Activated gamma-delta T cell treated with anti-CD3 and anti-CD28 coated beads, Interleukin-2, amount 50 U/mL, for 16 hours (primary cell): Measurements from ENCODE around the gene TSNAX.
"Not testable (repeated sequence)": the region's sequence is repeated elsewhere in the genome, so short reads cannot be mapped to it uniquely, and the experiment has no call there.

ENCODE experiments used
- DNase-seq: peaks from one replicate; pipeline ENCODE4 v3.0.0-alpha.2; 2020; ENCODE audit warnings: low read depth

TSNAX gene, protein sequence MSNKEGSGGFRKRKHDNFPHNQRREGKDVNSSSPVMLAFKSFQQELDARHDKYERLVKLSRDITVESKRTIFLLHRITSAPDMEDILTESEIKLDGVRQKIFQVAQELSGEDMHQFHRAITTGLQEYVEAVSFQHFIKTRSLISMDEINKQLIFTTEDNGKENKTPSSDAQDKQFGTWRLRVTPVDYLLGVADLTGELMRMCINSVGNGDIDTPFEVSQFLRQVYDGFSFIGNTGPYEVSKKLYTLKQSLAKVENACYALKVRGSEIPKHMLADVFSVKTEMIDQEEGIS

DNA sequence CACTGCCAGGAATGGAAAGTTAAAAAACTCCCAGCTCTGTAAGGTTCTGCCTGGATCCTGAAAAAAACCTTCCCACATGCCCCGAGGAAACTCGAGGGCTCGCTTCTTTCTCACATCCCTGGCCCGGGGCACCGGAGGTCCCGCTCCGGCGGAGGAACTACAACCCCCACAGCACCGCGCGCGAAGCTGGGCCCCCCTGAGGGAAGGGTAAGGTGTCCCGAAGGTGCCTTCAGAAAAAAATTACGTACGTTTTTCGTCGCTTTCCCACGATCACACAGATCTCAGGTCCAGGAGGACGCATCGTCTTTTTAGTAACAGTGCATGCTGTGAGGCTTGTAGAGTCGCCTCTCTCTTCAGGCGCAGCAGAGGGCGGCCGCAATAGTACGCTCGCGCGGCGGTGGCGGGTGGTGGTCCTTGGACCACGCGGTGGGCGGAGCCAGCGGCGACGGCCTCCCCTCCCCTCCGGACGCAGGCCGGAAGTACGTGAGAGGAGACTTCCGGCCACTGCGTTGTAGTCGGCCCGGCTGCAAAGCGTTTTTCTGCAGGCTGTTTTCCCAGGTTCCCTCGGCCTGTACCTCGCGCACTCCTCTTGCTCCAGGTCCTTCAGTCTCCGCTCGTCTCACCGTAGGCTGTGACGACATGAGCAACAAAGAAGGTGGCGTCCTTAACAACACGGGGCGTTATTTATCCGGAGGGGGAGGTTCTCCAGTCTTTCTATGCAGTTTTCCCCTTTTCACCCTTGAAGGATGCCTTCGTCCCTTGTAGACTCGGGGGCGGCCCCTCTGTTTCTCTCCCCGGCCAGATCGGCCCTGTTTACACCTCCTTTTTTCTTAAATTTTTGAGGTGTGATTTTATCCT, at the start of gene TSNAX:
Gene TSNAX, plus strand, starts transcription at position 498 of the 858 bp plus-strand sequence. Its CDS starts 142 bp downstream, at position 640.
- DNase-seq: peak; percentile 80

DNA sequence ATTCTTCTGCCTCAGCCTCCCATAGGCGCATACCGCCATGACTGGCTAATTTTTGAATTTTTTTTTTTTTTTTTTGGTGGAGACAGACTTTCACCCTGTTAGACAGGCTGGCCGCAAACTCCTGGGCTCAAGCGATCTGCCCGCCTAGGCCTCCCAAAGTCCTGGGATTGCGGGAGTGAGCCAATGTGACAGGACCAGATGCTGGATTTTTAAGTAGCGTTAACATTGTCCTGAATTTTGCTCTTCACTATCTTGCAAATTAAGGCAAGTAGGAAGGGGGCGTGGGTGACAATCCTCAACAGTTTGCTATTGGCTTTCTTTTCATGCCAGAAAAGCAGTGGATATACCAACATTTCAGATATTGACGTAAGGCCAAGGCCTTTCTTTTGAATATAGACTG, 49.7 kb upstream of the TSNAX start:
- DNase-seq: no peak

DNA sequence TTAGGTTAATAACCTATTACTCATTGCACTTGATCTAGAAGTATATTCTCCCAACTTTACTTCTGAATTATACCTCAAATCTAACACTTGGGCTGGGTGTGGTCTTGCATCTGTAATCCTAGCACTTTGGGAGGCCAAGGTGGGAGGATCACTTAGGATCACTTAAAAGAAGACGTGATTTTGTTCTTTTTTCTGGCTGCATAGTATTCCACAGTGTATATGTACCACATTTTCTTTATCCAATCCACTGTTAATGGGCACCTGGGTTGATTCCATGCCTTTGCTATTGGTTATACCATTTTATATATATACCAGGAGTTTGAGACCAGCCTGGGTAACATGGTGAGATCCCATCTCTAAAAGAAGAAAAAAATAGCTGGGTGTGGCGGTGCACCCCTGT, 48.5 kb upstream of the TSNAX start:
- DNase-seq: no peak

DNA sequence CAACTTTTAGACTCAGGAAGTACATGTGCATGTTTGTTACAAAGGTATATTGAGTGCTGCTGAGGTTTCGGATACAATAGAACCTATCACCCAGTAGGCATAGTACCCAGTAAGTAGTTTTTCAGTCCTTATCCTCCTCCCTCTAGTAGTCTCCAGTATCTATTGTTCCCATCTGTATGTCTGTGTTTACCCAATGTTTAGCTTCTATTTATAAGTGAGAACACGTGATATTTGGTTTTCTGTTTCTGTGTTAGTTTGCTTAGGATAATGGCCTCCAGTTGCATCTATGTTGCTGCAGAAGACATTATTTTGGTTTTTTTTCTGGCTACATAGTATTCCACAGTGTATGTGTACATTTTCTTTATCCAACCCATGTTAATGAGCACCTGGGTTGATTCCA, 47.2 kb upstream of the TSNAX start:
- DNase-seq: no peak

DNA sequence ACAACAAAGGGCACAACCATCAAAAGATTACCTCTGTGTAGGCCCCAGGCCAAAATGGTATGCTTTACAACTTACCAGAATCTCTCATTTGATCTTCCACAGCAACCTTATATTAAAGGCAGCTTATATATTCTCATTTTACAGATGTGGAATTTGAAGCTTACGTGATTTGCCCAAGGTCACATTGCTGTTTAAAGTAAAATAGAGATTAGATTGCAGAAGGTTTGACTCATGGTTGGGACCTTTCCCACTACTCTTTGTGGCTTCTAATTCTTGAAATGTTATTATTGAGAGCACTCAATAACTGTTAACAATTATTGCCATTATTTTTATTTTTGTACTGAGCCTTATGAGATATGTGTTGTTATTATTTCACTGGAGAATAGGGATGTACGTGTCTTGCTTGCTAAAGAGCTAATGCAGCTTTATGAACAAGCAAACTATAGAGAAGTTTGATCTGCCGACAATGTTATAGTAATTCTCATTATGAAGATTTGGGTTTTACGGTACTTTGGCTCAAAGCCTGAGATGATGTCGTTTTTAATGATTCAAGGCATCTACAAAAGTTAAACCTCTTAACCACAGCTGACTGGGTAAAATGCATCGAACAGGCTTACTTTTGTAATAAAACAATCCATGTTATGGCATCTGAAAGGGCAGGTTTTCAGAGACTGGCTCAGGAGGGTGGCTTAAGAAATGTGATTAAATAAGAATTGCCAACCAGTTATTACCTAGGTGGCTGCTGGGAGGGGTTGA, 43.3 kb upstream of the TSNAX start:
- DNase-seq: no peak

DNA sequence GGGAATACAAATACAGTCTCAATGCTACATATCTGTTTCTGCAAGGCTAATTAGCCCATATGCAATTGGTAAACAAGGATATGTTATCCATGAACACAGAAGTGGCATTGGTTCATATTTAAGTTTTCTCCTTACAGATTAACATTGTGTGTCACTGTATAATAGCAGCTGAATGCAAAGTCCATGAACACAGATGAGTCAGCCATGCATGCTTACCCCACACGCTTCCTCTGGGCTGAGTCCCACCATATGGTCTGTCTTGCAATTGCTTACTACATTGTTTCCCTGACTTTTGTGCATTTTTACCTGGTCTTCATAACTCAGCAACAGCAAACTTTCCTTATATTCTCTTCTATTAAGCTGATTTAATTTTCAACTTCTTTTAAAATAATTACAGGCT, 41.5 kb upstream of the TSNAX start:
- no peak for DNase-seq

DNA sequence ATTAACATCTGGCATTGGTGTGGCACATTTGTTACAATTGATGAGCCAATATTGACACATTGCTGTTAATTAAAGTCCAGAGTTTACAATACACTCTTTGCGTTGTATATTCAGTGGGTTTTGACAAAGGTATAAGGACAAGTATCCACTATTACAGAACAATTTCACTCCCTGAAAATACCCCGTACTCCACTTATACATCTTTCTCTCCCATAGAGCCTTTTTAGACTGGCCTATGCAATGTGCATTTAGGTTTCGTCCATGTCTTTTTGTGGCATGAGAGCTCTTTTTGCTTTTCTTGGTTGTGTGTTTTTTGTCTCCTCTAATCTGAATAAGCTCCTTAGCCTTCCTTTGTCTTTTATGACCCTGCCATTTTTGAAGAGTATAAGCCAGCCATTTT, 40.6 kb upstream of the TSNAX start:
- DNase-seq: no peak

DNA sequence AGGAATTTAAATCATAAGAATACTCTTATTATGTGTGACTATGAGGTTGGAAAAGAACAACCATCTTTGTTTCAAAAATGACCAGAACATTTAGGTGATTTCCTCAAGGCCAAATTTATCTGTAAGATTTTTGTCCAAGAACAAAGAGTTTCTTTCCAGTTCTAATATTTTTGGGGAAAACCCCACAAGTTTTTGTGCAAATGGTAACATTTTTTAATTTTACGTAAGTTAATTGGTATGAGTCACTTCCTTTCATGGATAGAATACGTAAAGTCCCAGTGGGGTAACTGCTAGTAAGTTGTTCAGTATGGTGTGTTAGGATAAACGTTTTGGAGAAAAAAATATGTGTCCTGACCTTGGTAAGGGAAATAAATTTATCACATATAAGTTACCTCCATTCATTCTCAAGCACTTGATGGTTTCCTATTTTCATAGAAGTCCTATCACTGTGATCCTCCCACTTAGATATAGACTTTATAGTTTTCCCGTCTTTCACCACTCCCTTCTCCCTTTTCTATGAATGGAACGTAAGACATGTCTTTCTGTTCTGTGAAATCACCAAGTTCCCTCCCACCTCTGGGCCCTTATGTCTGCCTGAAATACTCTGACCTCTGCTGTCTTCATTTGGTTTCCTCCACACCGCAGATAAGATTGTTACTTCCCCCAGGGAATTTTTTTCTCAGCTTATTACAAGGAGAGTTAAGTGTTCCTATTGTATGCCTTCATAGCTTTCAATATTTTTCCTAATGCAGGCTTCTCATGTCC, 34.9 kb upstream of the TSNAX start:
- DNase-seq: no peak

DNA sequence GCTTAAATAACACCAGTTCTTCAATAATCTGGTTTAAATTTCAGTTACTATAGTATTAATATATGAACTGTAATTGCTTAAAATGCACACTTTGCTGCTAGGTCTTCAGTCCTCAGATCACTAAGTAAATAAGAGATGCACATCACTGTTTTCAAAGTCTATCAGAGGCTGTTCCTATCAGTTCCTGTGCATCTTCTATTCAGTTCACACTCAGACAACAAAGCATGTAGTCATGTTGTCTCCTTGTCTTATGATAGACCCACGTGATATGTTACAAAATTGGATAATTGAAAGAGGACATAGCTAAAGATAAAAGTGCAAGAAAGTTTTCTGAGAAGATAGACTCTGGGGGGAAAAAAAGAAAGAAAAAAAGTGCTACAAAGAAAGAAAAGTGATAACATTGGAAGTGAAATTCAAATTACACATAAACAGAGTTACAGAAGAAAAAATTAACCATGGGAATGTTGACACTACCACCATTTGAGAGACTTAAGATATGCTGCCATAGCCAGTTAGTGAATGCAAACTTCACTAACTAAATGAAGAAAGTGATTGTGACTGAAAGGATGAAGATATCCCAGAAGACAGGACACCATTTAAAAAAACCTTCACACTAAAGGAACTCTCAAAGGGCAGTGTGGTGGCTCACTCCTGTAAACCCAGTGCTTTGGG, 33.9 kb upstream of the TSNAX start:
- no peak for DNase-seq

DNA sequence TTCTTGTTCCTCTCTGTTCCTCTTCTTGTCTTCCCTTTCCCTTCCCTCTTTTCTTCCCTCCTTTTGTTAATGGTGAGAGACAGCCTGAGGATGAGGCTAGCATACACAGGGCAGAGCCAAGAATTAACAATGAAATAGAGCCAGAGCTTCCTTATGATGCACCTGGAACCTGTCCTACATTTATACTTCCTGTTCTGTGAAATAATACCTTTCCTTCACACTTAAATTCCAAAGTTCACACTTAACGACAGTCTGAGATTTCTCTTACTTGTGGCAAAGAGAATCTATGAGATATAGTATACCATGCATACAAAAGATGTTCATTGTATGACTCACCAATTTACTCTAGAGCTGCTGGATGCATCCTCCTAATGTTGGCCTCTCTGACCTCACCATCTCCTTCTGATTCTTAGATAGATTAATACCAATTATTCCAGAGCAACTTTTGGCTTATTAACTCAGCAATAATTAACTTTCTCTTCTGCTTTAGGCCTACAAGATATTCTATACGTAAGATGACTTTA, 30.8 kb upstream of the TSNAX start:
- DNase-seq: no peak

DNA sequence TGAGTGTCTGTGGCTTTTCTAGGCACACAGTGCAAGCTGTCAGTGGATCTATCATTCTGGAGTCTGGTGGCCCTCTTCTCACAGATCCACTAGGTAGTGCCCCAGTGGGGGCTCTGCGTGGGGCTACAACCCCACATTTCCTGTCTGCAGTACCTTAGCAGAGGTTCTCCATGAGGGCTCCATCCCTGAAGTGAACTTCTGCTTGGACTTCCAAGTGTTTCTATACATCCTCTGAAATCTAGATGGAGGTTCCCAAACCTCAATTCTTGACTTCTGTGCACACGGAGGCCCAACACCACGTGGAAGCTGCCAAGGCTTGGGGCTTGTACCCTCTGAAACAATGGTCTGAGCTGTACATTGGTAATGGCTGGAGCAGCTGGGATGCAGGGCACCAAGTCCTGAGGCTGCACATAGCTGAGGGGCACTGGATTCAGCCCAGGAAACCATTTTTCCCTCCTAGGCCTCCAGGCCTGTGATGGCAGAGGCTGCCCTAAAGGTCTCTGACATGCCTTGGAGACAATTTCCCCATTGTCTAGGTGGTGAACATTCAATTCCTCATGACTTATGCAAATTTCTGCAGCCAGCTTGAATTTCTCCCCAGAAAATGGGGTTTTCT, 29.2 kb upstream of the TSNAX start:
- DNase-seq: no peak

DNA sequence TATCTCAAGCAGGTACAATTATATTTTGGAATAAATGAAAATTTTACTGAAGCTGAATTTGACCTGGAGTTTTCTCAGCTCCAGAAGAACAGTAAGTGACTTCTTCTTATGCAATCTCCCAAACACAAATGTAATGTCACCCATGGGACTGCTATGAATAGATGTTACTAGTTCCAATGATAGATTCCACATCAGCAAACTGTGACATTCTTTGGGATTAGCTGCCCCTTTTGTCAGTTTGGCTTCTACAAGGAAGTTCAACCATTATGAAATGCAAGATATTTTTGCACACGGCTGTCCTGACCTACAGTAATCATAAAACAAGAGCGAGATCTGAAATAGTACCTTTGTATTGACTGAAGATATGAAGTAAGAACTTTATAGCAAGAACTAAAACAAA, 27.8 kb upstream of the TSNAX start:
- DNase-seq: no peak

DNA sequence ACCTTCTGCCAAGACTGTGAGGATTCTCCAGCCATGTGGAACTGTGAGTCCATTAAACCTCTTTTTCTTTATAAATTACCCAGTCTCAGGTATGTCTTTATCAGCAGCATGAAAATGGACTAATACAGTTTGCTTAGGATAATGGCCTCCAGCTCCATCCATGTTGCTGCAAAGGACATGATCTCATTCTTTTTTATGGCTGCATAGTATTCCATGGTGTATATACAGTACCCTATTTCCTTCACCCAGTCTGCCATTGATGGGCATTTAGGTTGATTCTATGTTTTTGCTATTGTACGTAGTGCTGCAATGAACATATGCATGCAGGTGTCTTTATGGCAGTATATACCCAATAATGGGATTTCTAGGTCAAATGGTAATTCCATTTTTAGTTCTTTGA, 25.3 kb upstream of the TSNAX start:
- not testable (repeated sequence) for DNase-seq

DNA sequence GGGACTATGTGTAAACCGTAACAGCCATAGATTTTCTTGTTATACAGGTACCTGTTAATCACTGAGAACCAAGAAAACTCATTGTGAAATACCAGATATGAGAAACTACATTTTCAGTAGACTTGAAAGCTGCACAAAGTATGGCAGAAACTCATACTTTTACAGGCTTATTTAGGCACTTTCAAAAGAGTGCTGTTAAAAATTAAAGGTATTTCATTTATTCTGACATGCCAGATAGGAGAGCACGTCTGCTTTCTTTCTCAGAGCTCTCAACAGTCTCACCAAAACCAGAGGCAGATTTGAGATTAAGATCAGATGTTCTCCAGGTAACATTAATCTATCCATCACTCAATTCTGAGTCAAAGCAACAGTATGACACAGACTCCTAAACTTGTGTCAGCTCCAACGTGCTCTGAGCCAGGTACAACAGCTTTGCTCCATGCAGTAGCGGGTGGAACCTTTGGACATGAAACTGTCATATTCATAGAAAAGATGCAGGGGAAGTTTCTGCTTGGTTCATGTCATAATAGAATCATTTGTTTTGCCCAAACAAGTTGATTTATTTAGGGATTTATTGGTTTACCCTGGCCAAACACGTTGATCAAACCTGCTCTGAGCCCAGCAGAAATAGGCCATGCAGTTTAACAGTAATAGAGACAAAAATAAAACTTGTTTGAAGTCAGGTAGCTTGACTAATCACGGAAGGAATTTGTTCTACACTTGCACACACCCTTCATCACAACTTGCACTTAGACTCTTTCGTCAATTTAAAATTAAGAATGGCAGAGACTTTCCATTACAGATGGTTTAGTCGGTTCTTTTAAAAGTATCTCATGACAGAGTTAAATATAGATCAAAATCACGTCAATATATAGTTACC, 20.8 kb upstream of the TSNAX start:
- DNase-seq: no peak

DNA sequence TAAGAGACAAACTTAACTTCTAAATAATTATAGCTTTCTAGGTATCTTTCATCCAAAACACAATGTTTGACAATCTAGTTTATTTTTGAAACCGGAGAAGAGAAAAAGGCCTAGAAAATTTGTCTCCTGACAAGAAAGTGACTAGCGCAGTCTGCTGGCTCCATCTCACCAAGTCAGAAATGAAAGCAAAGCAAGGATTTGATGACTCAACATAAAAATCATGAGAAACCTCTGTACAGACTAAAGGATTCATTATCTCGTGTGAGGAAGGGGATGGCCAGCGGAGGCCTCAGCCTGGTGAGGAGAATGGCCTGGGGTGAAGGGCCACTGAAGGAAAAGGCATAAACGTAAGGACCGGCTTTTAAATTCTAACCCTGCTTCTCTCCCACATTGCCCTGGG, 20.0 kb upstream of the TSNAX start:
- DNase-seq: no peak

DNA sequence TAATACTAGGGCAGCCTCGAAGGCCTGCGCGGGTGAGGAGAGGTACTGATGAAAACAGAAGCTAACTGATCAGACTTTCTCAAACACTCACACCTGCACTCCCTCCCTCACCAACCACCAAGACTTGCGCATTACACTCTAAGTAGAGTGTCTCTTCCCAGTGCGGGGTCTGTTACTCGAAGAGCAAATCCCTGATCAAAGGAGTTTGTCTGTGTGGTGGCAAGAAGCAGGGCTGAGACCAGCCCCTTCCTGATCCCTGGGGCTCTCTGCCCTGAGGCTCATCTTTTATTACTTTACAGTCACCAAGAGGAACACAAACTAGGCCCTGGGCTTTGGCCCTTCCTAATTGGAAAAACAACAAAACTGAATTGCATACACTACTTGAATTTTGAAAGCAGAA, 19.5 kb upstream of the TSNAX start:
- DNase-seq: no peak

DNA sequence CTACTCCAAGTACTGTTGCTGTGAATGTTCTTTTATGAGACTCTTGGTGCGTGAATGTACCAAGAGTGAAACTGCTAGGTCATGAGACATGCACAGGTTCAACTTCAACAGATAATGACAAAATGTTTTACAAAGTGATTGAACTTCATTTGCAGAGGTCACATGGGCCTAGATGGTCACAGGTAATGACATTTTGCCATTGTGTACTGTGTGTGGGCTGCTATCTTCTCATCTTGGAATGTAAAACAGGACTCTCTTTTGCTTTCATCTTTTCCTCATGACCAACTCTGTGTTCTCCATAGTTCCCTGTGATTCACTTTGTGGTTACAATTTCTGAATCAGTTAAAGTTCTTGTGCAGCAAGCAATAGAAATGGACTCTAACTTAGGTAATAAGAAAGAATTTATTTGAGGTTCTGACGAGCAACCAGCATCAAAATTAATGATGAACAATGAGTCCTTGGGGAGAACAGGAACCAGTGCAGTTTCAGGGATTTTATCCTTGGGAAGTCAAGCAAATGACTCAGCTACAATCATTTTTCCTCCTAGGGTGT, 16.2 kb upstream of the TSNAX start:
- DNase-seq: no peak

DNA sequence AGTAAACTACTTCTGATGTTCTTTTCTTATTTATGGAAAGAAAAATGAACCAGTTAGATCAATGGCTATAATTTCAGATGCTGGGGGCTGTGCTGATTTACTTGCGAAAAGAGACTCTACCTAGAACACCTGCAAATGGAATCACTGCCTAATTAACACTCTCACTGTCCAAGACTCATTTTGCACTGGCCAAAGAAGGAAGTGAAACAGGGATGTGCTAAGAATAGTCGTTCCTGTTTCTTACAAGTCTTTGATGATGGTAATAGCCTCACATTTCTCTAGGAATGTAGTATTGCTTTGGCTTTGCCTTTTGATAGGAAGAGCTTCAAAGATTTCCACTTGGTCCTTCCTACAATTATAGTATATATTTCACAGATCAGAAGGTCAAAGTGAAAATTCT, 12.7 kb upstream of the TSNAX start:
- DNase-seq: no peak

DNA sequence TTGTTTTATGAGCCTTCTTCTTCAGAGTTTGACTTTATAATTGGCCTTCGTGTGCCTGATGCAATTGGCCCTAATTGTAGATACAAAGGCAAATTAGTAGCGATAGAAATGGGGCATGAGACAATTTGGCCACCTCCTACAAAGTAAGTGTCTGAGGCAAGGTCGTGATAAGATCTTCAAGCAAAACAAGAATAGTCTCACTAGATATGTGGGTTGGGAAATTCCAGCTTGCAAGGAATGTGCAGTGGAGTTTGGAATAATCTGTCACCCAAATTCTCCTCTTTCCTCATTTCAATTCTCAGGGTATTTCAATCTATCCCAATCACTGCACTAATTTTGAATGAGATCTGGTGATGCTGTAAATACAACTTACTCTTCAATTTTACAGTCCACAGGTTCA, 11.4 kb upstream of the TSNAX start:
- no peak for DNase-seq
